WTC11 (cell line): ENCODE data around the gene SAYSD1. TPM values are rescaled to one million over a fixed set of nuclear protein-coding genes. Genes with fewer than 3 reads are reported as not detected.

Experiments
- ATAC-seq: fragments of 200-7000 bp; cut with Tn5 transposase; 2 replicates; pipeline ENCODE4 v1.10.0; 2021; ENCODE audit warnings: mild to moderate bottlenecking, moderate library complexity
- CTCF ChIA-PET: fragments of 300-600 bp; sonication (Branson Sonifier 250); formaldehyde crosslinking; loops from one replicate; lab custom pipeline; 2021; ENCODE audit warnings: antibody characterized with exemption; lab: Charles Lee
- POLR2A ChIA-PET: fragments of 350-600 bp; sonication (Branson Sonifier 250); formaldehyde crosslinking; loops from one replicate; lab custom pipeline; 2021; ENCODE audit warnings: antibody characterized with exemption; lab: Charles Lee
- DNase-seq: peaks from one replicate; pipeline ENCODE4 v3.0.0; 2021; ENCODE audit warnings: low spot score
- H3K27ac Mint-ChIP-seq: 2 replicates; pipeline ENCODE4 v1.8.0; 2021; ENCODE audit warnings: mixed read lengths
- H3K27me3 Mint-ChIP-seq: 2 replicates; pipeline ENCODE4 v1.8.0; 2021; ENCODE audit warnings: low read depth, mild to moderate bottlenecking, moderate library complexity, mixed read lengths
- H3K36me3 Mint-ChIP-seq: 2 replicates; pipeline ENCODE4 v1.8.0; 2021; ENCODE audit warnings: mixed read lengths
- H3K4me1 Mint-ChIP-seq: 2 replicates; pipeline ENCODE4 v1.8.0; 2022; ENCODE audit warnings: mixed read lengths
- H3K4me3 Mint-ChIP-seq: 2 replicates; pipeline ENCODE4 v1.8.0; 2021; ENCODE audit warnings: mild to moderate bottlenecking, moderate library complexity, mixed read lengths
- H3K9me3 Mint-ChIP-seq: 2 replicates; pipeline ENCODE4 v1.8.0; 2021; ENCODE audit warnings: mixed read lengths
- ETV6 ChIP-seq: sonication (generic); formaldehyde crosslinking; IDR thresholded peaks from 2 replicates; pipeline ENCODE4 v1.8.1; 2022; ENCODE audit warnings: mild to moderate bottlenecking, missing genetic modification reagents
- GRHL2 ChIP-seq: fragments of 250-450 bp; sonication (Bioruptor Pico); IDR thresholded peaks from 2 replicates; pipeline ENCODE4 v1.8.0; 2022; ENCODE audit warnings: mild to moderate bottlenecking, moderate library complexity; ENCODE audit not compliant: insufficient replicate concordance, severe bottlenecking
- IRF2 ChIP-seq: sonication (generic); formaldehyde crosslinking; IDR thresholded peaks from 2 replicates; pipeline ENCODE4 v1.8.0; 2022; ENCODE audit warnings: low read depth, missing genetic modification reagents, borderline replicate concordance
- JAZF1 ChIP-seq: fragments of 250-450 bp; sonication (Bioruptor Pico); IDR thresholded peaks from 2 replicates; pipeline ENCODE4 v1.9.0; 2021; ENCODE audit warnings: moderate library complexity, mild to moderate bottlenecking, inconsistent platforms
- KAT7 ChIP-seq: sonication (generic); formaldehyde crosslinking; IDR thresholded peaks from 2 replicates; pipeline ENCODE4 v1.8.1; 2023; ENCODE audit warnings: missing genetic modification reagents, mild to moderate bottlenecking, borderline replicate concordance
- RELA ChIP-seq: sonication (generic); formaldehyde crosslinking; IDR thresholded peaks from 2 replicates; pipeline ENCODE4 v1.8.1; 2022; ENCODE audit warnings: missing genetic modification reagents, mild to moderate bottlenecking, borderline replicate concordance
- ZBTB21 ChIP-seq: sonication (generic); formaldehyde crosslinking; IDR thresholded peaks from 2 replicates; pipeline ENCODE4 v1.8.1; 2023; ENCODE audit warnings: mild to moderate bottlenecking, missing genetic modification reagents, borderline replicate concordance
- ZNF121 ChIP-seq: sonication (generic); formaldehyde crosslinking; IDR thresholded peaks from 2 replicates; pipeline ENCODE4 v1.8.0; 2023; ENCODE audit warnings: missing genetic modification reagents
- ZNF416 ChIP-seq: fragments of 250-450 bp; sonication (Bioruptor Pico); IDR thresholded peaks from 2 replicates; pipeline ENCODE4 v1.9.0; 2021; ENCODE audit warnings: mild to moderate bottlenecking, inconsistent platforms
- ZNF423 ChIP-seq: fragments of 250-450 bp; sonication (Bioruptor Pico); IDR thresholded peaks from 2 replicates; pipeline ENCODE4 v2.1.2; 2022; ENCODE audit warnings: mild to moderate bottlenecking, moderate library complexity
- total RNA-seq: library from RNA; stranded (reverse); gene quantifications from 3 replicates; pipeline ENCODE4 v1.2.3, GENCODE V29; 2021
- TF ChIP-seq, protein P1 (sequence below): sonication (generic); formaldehyde crosslinking; IDR thresholded peaks from 2 replicates; pipeline ENCODE4 v1.8.1; 2022; ENCODE audit warnings: low read depth, mild to moderate bottlenecking, moderate library complexity, missing genetic modification reagents, borderline replicate concordance
- TF ChIP-seq, protein P2 (sequence below): sonication (generic); formaldehyde crosslinking; IDR thresholded peaks from 2 replicates; pipeline ENCODE4 v1.8.1; 2023; ENCODE audit warnings: mild to moderate bottlenecking, missing genetic modification reagents, moderate library complexity
- TF ChIP-seq, protein P3 (sequence below): sonication (generic); formaldehyde crosslinking; IDR thresholded peaks from 2 replicates; pipeline ENCODE4 v1.8.1; 2023; ENCODE audit warnings: mild to moderate bottlenecking, missing genetic modification reagents
- TF ChIP-seq, protein P4 (sequence below): fragments of 250-450 bp; sonication (Bioruptor Pico); IDR thresholded peaks from 2 replicates; pipeline ENCODE4 v1.9.0; 2021; ENCODE audit warnings: mild to moderate bottlenecking
- TF ChIP-seq, protein P5 (sequence below): sonication (generic); formaldehyde crosslinking; IDR thresholded peaks from 2 replicates; pipeline ENCODE4 v1.8.1; 2022; ENCODE audit warnings: low read depth, missing genetic modification reagents, borderline replicate concordance
- TF ChIP-seq, protein P6 (sequence below): sonication (generic); formaldehyde crosslinking; IDR thresholded peaks from 2 replicates; pipeline ENCODE4 v1.8.1; 2023; ENCODE audit warnings: mild to moderate bottlenecking, missing genetic modification reagents, borderline replicate concordance
- TF ChIP-seq, protein P7 (sequence below): fragments of 200-600 bp; IDR thresholded peaks from 2 replicates; pipeline ENCODE4 v1.8.0; 2022; ENCODE audit warnings: antibody characterized with exemption
- TF ChIP-seq, protein P8 (sequence below): sonication (generic); formaldehyde crosslinking; conservative IDR thresholded peaks from 2 replicates; pipeline ENCODE4 v1.8.1; 2022; ENCODE audit warnings: mild to moderate bottlenecking, missing genetic modification reagents
- TF ChIP-seq, protein P9 (sequence below): sonication (generic); formaldehyde crosslinking; IDR thresholded peaks from 2 replicates; pipeline ENCODE4 v1.8.0; 2022; ENCODE audit warnings: mild to moderate bottlenecking, missing genetic modification reagents

The SAYSD1 gene
- total RNA-seq, 1 experiment from 2014 or later = 7.4 TPM

DNA sequence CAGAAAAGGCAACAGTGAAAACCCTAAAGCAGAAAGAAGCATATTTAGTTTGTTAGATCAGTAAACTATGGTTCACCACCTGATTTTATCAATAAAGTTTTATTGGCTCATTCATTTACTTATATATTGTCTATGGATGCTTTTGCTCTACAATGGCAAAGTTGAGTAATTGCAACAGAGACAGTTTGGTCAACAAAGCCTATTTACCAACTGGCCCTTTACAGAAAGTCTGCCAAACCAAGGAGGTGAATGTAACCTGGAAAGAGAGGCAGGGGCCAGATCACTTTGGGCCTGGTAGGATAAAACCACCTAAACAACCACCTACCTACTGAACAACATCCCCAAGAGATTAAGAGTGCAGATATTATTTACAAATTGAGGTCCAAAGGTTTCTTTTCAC lies 19.4 kb downstream of the SAYSD1 start:
- Mint-ChIP-seq H3K4me1 (peaks cover 21% of the 10 kb centered on the region), H3K27ac (no peak overlapping the region), H3K4me3 (no peak overlapping the region), H3K9me3 (no peaks in the 10 kb centered on the region), H3K36me3 (no peaks in the 10 kb centered on the region), H3K27me3 (no peaks in the 10 kb centered on the region)
- TF ChIP-seq KAT7 (no peak), ZNF416 (CRISPR knock-in tag) (no peak), JAZF1 (no peak), ZBTB21 (CRISPR knock-in tag) (no peak), RELA (CRISPR knock-in tag) (no peak), ZNF423 (CRISPR knock-in tag) (no peak)
- TF ChIP-seq, protein P1, sequence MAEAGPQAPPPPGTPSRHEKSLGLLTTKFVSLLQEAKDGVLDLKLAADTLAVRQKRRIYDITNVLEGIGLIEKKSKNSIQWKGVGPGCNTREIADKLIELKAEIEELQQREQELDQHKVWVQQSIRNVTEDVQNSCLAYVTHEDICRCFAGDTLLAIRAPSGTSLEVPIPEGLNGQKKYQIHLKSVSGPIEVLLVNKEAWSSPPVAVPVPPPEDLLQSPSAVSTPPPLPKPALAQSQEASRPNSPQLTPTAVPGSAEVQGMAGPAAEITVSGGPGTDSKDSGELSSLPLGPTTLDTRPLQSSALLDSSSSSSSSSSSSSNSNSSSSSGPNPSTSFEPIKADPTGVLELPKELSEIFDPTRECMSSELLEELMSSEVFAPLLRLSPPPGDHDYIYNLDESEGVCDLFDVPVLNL (CRISPR knock-in tag) = no peak
- TF ChIP-seq, protein P2, sequence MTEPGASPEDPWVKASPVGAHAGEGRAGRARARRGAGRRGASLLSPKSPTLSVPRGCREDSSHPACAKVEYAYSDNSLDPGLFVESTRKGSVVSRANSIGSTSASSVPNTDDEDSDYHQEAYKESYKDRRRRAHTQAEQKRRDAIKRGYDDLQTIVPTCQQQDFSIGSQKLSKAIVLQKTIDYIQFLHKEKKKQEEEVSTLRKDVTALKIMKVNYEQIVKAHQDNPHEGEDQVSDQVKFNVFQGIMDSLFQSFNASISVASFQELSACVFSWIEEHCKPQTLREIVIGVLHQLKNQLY (CRISPR knock-in tag) = no peak
- TF ChIP-seq, protein P3, sequence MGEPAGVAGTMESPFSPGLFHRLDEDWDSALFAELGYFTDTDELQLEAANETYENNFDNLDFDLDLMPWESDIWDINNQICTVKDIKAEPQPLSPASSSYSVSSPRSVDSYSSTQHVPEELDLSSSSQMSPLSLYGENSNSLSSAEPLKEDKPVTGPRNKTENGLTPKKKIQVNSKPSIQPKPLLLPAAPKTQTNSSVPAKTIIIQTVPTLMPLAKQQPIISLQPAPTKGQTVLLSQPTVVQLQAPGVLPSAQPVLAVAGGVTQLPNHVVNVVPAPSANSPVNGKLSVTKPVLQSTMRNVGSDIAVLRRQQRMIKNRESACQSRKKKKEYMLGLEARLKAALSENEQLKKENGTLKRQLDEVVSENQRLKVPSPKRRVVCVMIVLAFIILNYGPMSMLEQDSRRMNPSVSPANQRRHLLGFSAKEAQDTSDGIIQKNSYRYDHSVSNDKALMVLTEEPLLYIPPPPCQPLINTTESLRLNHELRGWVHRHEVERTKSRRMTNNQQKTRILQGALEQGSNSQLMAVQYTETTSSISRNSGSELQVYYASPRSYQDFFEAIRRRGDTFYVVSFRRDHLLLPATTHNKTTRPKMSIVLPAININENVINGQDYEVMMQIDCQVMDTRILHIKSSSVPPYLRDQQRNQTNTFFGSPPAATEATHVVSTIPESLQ = no peak
- TF ChIP-seq, protein P4, sequence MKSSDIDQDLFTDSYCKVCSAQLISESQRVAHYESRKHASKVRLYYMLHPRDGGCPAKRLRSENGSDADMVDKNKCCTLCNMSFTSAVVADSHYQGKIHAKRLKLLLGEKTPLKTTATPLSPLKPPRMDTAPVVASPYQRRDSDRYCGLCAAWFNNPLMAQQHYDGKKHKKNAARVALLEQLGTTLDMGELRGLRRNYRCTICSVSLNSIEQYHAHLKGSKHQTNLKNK (CRISPR knock-in tag) = no peak
- TF ChIP-seq, protein P5, sequence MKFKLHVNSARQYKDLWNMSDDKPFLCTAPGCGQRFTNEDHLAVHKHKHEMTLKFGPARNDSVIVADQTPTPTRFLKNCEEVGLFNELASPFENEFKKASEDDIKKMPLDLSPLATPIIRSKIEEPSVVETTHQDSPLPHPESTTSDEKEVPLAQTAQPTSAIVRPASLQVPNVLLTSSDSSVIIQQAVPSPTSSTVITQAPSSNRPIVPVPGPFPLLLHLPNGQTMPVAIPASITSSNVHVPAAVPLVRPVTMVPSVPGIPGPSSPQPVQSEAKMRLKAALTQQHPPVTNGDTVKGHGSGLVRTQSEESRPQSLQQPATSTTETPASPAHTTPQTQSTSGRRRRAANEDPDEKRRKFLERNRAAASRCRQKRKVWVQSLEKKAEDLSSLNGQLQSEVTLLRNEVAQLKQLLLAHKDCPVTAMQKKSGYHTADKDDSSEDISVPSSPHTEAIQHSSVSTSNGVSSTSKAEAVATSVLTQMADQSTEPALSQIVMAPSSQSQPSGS (CRISPR knock-in tag) = no peak
- TF ChIP-seq, protein P6, sequence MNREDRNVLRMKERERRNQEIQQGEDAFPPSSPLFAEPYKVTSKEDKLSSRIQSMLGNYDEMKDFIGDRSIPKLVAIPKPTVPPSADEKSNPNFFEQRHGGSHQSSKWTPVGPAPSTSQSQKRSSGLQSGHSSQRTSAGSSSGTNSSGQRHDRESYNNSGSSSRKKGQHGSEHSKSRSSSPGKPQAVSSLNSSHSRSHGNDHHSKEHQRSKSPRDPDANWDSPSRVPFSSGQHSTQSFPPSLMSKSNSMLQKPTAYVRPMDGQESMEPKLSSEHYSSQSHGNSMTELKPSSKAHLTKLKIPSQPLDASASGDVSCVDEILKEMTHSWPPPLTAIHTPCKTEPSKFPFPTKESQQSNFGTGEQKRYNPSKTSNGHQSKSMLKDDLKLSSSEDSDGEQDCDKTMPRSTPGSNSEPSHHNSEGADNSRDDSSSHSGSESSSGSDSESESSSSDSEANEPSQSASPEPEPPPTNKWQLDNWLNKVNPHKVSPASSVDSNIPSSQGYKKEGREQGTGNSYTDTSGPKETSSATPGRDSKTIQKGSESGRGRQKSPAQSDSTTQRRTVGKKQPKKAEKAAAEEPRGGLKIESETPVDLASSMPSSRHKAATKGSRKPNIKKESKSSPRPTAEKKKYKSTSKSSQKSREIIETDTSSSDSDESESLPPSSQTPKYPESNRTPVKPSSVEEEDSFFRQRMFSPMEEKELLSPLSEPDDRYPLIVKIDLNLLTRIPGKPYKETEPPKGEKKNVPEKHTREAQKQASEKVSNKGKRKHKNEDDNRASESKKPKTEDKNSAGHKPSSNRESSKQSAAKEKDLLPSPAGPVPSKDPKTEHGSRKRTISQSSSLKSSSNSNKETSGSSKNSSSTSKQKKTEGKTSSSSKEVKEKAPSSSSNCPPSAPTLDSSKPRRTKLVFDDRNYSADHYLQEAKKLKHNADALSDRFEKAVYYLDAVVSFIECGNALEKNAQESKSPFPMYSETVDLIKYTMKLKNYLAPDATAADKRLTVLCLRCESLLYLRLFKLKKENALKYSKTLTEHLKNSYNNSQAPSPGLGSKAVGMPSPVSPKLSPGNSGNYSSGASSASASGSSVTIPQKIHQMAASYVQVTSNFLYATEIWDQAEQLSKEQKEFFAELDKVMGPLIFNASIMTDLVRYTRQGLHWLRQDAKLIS (CRISPR knock-in tag) = no peak
- ChIA-PET POLR2A (no interaction called here), CTCF (no interaction called here)
- DNase-seq (no peak), ATAC-seq (no peak)

DNA sequence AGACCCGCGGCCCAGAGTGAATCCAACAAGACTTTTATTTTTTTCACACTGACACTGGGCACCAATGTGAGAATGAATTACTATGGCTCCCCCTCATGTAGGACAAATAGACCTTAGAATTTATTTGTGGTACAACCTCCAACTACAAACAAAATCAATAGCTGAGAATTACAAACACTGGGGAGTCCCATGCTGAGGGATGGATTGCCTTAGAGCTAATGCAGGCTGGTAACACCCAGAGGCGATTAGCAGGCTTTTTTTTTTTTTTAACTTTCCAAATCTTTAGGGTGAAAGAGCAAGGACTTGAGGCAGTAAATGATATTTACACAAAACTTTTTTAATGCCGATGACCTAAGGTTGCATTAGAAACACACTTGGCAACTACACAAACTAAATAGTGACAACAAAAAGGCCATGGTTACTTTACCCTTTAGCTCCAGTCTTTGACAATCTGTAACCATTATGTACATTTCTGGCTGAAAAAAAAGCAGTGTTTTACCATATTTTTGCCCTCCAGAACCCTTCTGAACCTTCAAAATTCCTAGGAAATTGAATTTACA lies 21.8 kb downstream of the SAYSD1 start:
- H3K27ac Mint-ChIP-seq = no peak overlapping the region
- POLR2A ChIA-PET = interaction anchor here (0.6 kb wide), 1 partner anchor 258 kb away, joined by 5 read pairs; no protein-coding TSS in a partner anchor
- peaks cover 35% of the 10 kb centered on the region for H3K4me1 Mint-ChIP-seq
- H3K4me3 Mint-ChIP-seq = no peak overlapping the region
- H3K9me3 Mint-ChIP-seq = no peaks in the 10 kb centered on the region
- ATAC-seq = no peak
- DNase-seq = no peak
- CTCF ChIA-PET = interaction anchor here (0.6 to 4.5 kb wide), 15 partner anchors 9 to 269 kb away, joined by 3 to 68 read pairs (median 4); no protein-coding TSS in a partner anchor
- H3K36me3 Mint-ChIP-seq = no peaks in the 10 kb centered on the region
- no peaks in the 10 kb centered on the region for H3K27me3 Mint-ChIP-seq
- TF ChIP-seq, protein P7, sequence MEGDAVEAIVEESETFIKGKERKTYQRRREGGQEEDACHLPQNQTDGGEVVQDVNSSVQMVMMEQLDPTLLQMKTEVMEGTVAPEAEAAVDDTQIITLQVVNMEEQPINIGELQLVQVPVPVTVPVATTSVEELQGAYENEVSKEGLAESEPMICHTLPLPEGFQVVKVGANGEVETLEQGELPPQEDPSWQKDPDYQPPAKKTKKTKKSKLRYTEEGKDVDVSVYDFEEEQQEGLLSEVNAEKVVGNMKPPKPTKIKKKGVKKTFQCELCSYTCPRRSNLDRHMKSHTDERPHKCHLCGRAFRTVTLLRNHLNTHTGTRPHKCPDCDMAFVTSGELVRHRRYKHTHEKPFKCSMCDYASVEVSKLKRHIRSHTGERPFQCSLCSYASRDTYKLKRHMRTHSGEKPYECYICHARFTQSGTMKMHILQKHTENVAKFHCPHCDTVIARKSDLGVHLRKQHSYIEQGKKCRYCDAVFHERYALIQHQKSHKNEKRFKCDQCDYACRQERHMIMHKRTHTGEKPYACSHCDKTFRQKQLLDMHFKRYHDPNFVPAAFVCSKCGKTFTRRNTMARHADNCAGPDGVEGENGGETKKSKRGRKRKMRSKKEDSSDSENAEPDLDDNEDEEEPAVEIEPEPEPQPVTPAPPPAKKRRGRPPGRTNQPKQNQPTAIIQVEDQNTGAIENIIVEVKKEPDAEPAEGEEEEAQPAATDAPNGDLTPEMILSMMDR = no peak
- TF ChIP-seq, protein P8, sequence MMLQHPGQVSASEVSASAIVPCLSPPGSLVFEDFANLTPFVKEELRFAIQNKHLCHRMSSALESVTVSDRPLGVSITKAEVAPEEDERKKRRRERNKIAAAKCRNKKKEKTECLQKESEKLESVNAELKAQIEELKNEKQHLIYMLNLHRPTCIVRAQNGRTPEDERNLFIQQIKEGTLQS (CRISPR knock-in tag) = no peak
- TF ChIP-seq ETV6 (CRISPR knock-in tag) (no peak), IRF2 (CRISPR knock-in tag) (no peak), GRHL2 (CRISPR knock-in tag) (no peak), ZNF121 (CRISPR knock-in tag) (no peak)
- TF ChIP-seq, protein P9, sequence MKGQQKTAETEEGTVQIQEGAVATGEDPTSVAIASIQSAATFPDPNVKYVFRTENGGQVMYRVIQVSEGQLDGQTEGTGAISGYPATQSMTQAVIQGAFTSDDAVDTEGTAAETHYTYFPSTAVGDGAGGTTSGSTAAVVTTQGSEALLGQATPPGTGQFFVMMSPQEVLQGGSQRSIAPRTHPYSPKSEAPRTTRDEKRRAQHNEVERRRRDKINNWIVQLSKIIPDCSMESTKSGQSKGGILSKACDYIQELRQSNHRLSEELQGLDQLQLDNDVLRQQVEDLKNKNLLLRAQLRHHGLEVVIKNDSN (CRISPR knock-in tag) = no peak
